ENCODE results near the gene SEZ6.

GRCh38 chr17:29003289-29003688, 2.5 kb downstream of the SEZ6 start:
- TF ChIP-seq CTCF (IDR thresholded peaks at IDR 0.05; ENCODE audit: low read length) (no peak), EZH2 (optimal IDR thresholded peaks at IDR 0.05; ENCODE audit: low read depth, low read length) (no peak), EZH2phosphoT487 (IDR thresholded peaks at IDR 0.05; ENCODE audit: low read length) (no peak)

Measured in MM.1S (cell line).